GM21423 (cell line): Measurements from ENCODE around the gene DPF3.
A peak's percentile ranks its signal among the peaks of the same experiment; 100 is the strongest.

Experiments used
- ATAC-seq: cut with Tn5 transposase; IDR thresholded peaks from one replicate; pipeline ENCODE4 v1.9.1; 2021; ENCODE audit warnings: mild to moderate bottlenecking, moderate library complexity; ENCODE audit not compliant: unreplicated experiment

DPF3 gene

GRCh38 chr14:72722201-72722785 lies 171.6 kb downstream of the DPF3 start:
- no peak for ATAC-seq

GRCh38 chr14:72721083-72721482 lies 172.8 kb downstream of the DPF3 start:
- ATAC-seq, result no peak

- ATAC-seq, result no peak
These were observed 176.7 kb downstream of the DPF3 start for GRCh38 chr14:72717220-72717619.

GRCh38 chr14:72716476-72716875 lies 177.4 kb downstream of the DPF3 start:
- no peak for ATAC-seq

GRCh38 chr14:72715850-72716228 lies 178.1 kb downstream of the DPF3 start:
- ATAC-seq, result no peak

GRCh38 chr14:72715215-72715849 lies 178.6 kb downstream of the DPF3 start:
- ATAC-seq, result no peak

GRCh38 chr14:72714871-72715214 lies 179.1 kb downstream of the DPF3 start:
- no peak for ATAC-seq

- ATAC-seq, result peak; percentile 55
These were observed 179.8 kb downstream of the DPF3 start for GRCh38 chr14:72714094-72714493.

GRCh38 chr14:72711936-72712335 lies 182.0 kb downstream of the DPF3 start:
- ATAC-seq, result no peak

- ATAC-seq, result no peak
These were observed 183.8 kb downstream of the DPF3 start for GRCh38 chr14:72709916-72710611.

- no peak for ATAC-seq
These were observed 185.0 kb downstream of the DPF3 start for GRCh38 chr14:72708708-72709475.

- ATAC-seq, result no peak
These were observed 185.7 kb downstream of the DPF3 start for GRCh38 chr14:72708222-72708621.

- ATAC-seq, result no peak
These were observed 187.4 kb downstream of the DPF3 start for GRCh38 chr14:72706485-72706884.

- ATAC-seq, result no peak
These were observed 189.4 kb downstream of the DPF3 start for GRCh38 chr14:72704502-72704901.

GRCh38 chr14:72701605-72702004 lies 192.3 kb downstream of the DPF3 start:
- ATAC-seq, result no peak

GRCh38 chr14:72701237-72701565 lies 192.7 kb downstream of the DPF3 start:
- no peak for ATAC-seq

- no peak for ATAC-seq
These were observed 193.3 kb downstream of the DPF3 start for GRCh38 chr14:72700338-72701236.

GRCh38 chr14:72699852-72700257 lies 194.0 kb downstream of the DPF3 start:
- ATAC-seq, result no peak

GRCh38 chr14:72699443-72699842 lies 194.5 kb downstream of the DPF3 start:
- ATAC-seq, result no peak

GRCh38 chr14:72692696-72693095 lies 201.2 kb downstream of the DPF3 start:
- ATAC-seq, result no peak

GRCh38 chr14:72690324-72690723 lies 203.6 kb downstream of the DPF3 start:
- ATAC-seq, result no peak
